ENCODE measurements around the gene GJA10.
"Not testable (repeated sequence)": the region's sequence is repeated elsewhere in the genome, so short reads cannot be mapped to it uniquely, and the experiment has no call there.

The GJA10 gene
- total RNA-seq: 0 reads per million in 3 donors

DNA sequence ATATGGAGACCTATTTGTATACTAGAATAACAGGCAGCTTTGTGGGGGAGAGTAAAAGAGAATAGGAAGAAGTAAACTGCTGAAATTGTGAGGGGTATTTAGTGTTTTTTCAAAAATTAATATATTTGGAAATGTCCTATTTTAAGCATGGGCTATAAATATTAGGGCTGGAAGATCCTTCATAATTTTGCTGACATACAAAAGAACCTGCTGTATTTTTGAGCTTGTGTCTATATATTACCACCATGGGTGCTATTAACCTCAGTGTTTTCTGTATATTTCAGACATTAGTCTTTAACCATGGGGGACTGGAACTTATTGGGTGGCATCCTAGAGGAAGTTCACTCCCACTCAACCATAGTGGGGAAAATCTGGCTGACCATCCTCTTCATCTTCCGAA lies at the start of gene GJA10:
Gene GJA10, plus strand, starts transcription at position 301 of the 400 bp plus-strand sequence. Its CDS starts 0 bp downstream, at position 301.
- Histone ChIP-seq H3K4me1 (ENCODE audit: control insufficient read depth, insufficient read depth, low read length, poor library complexity, severe bottlenecking) (no peaks in the 10 kb centered on the region), H3K4me3 (ENCODE audit: insufficient read depth, low read depth, low read length, poor library complexity, severe bottlenecking) (no peak within 1 kb of the TSS), H3K9me3 (ENCODE audit: control insufficient read depth, low read length) (no peaks in the 10 kb centered on the region), H3K27me3 (replicated peaks; ENCODE audit: control insufficient read depth, insufficient read depth, low read length, poor library complexity, severe bottlenecking) (no peaks in the 10 kb centered on the region), H3K36me3 (ENCODE audit: control insufficient read depth, insufficient read depth, low read length) (no peaks in the 10 kb centered on the region), H3K27ac (ENCODE audit: insufficient read depth, low read length, poor library complexity, severe bottlenecking) (no peak within 1 kb of the TSS)
- no peak for DNase-seq

DNA sequence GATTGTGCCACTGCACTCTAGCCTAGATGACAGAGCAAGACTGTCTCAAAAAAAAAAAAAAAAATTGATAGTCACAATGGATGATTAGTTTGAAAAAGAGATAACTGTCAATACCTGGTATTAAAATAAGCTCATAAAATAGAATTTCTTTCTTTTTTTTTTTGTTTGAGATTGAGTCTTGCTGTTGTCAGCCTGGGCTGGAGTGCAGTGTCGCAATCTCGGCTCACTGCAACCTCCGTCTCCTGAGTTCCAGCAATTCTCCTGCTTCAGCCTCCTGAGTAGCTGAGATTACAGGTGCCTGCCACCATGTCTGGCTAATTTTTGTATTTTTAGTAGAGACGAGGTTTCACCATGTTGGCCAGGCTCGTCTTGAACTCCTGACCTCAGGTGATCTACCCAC lies 46.8 kb upstream of the GJA10 start:
- not testable (repeated sequence) for H3K36me3 ChIP-seq (ENCODE audit: control insufficient read depth, insufficient read depth, low read length); H3K9me3 ChIP-seq (ENCODE audit: control insufficient read depth, low read length); H3K4me3 ChIP-seq (ENCODE audit: insufficient read depth, low read depth, low read length, poor library complexity, severe bottlenecking); H3K27me3 ChIP-seq (replicated peaks; ENCODE audit: control insufficient read depth, insufficient read depth, low read length, poor library complexity, severe bottlenecking); H3K4me1 ChIP-seq (ENCODE audit: control insufficient read depth, insufficient read depth, low read length, poor library complexity, severe bottlenecking); DNase-seq; H3K27ac ChIP-seq (ENCODE audit: insufficient read depth, low read length, poor library complexity, severe bottlenecking)

DNA sequence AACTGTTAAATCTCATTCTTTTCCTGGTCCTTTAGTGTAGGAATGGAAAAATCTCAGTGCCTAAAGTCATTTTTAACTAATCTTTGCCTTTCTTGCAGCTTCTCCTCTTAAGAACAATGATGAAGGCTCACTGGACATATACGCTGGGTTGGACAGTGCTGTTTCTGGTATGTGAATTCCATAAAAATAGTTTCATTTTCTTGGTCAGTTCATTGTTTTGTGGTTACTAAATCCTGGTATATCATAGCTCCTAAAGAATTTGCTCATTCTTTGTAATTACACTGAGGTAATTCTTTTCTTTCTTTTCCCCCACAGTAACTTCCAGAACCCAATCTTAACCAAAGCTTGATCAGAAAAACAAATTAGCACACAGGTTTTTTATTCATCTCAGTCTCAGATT lies 41.2 kb upstream of the GJA10 start:
- H3K27ac ChIP-seq (ENCODE audit: insufficient read depth, low read length, poor library complexity, severe bottlenecking): no peak overlapping the region
- H3K9me3 ChIP-seq (ENCODE audit: control insufficient read depth, low read length): no peaks in the 10 kb centered on the region
- no peaks in the 10 kb centered on the region for H3K4me1 ChIP-seq (ENCODE audit: control insufficient read depth, insufficient read depth, low read length, poor library complexity, severe bottlenecking)
- H3K36me3 ChIP-seq (ENCODE audit: control insufficient read depth, insufficient read depth, low read length): peaks cover 31% of the 10 kb centered on the region
- no peaks in the 10 kb centered on the region for H3K27me3 ChIP-seq (replicated peaks; ENCODE audit: control insufficient read depth, insufficient read depth, low read length, poor library complexity, severe bottlenecking)
- DNase-seq: no peak
- H3K4me3 ChIP-seq (ENCODE audit: insufficient read depth, low read depth, low read length, poor library complexity, severe bottlenecking): no peak overlapping the region

DNA sequence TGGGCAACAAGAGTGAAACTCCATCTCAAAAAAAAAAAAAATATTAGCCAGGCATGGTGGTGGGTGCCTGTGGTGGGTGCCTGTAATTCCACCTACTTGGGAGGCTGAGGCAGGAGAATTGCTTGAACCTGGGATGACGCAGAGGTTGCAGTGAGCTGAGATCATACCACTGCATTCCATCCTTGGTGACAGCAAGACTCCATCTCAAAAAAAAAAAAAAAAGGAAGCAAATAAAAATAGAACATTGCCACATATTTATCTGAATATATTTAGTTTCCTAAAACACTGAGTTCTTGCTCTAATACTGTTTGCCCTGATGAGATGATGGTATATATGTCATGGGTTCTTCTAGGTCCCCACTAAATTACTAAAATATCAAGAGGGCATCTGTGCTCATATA lies 36.2 kb upstream of the GJA10 start:
- Histone ChIP-seq H3K27ac (ENCODE audit: insufficient read depth, low read length, poor library complexity, severe bottlenecking) (no peak overlapping the region), H3K4me3 (ENCODE audit: insufficient read depth, low read depth, low read length, poor library complexity, severe bottlenecking) (no peak overlapping the region), H3K27me3 (replicated peaks; ENCODE audit: control insufficient read depth, insufficient read depth, low read length, poor library complexity, severe bottlenecking) (no peaks in the 10 kb centered on the region), H3K4me1 (ENCODE audit: control insufficient read depth, insufficient read depth, low read length, poor library complexity, severe bottlenecking) (no peaks in the 10 kb centered on the region), H3K36me3 (ENCODE audit: control insufficient read depth, insufficient read depth, low read length) (peaks cover 50% of the 10 kb centered on the region), H3K9me3 (ENCODE audit: control insufficient read depth, low read length) (no peaks in the 10 kb centered on the region)
- DNase-seq: no peak

DNA sequence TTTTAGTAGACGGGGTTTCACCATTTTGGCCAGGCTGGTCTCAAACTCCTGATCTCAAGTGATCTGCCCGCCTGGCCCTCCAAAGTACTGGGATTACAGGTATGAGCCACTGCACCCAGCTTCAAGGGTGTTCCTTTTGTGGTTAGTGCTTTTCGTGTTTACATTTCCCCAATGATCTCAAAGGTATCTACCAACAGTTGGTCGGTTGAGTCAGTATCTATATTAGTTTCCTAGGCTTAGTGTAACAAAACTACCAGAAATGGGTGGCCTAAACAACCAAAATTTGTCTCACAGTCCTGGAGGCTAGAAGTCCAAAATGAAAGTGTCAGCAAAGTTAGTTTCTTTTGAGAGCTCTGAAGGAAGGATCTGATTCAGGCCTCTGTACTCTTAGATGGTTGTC lies 34.5 kb upstream of the GJA10 start:
- Histone ChIP-seq H3K27ac (ENCODE audit: insufficient read depth, low read length, poor library complexity, severe bottlenecking) (no peak overlapping the region), H3K4me3 (ENCODE audit: insufficient read depth, low read depth, low read length, poor library complexity, severe bottlenecking) (no peak overlapping the region), H3K4me1 (ENCODE audit: control insufficient read depth, insufficient read depth, low read length, poor library complexity, severe bottlenecking) (no peaks in the 10 kb centered on the region), H3K27me3 (replicated peaks; ENCODE audit: control insufficient read depth, insufficient read depth, low read length, poor library complexity, severe bottlenecking) (no peaks in the 10 kb centered on the region), H3K36me3 (ENCODE audit: control insufficient read depth, insufficient read depth, low read length) (peaks cover 41% of the 10 kb centered on the region), H3K9me3 (ENCODE audit: control insufficient read depth, low read length) (no peaks in the 10 kb centered on the region)
- DNase-seq: no peak

DNA sequence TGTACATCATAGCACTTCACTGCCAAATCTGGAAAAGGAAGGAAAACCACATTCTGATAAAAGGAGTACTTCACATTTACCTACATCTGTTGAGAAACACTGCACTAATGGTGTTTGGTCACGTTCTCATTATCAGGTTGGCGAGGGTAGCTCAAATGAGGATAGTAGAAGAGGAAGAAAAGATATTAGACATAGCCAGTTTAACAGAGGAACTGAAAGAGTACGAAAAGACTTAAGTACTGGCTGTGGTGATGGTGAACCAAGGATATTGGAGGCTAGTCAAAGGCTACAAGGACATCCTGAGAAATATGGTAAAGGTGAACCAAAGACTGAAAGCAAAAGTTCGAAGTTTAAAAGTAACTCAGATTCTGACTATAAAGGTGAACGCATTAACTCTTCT lies 32.0 kb upstream of the GJA10 start:
- Histone ChIP-seq H3K9me3 (ENCODE audit: control insufficient read depth, low read length) (no peaks in the 10 kb centered on the region), H3K4me1 (ENCODE audit: control insufficient read depth, insufficient read depth, low read length, poor library complexity, severe bottlenecking) (no peaks in the 10 kb centered on the region), H3K4me3 (ENCODE audit: insufficient read depth, low read depth, low read length, poor library complexity, severe bottlenecking) (no peak overlapping the region), H3K27me3 (replicated peaks; ENCODE audit: control insufficient read depth, insufficient read depth, low read length, poor library complexity, severe bottlenecking) (no peaks in the 10 kb centered on the region), H3K36me3 (ENCODE audit: control insufficient read depth, insufficient read depth, low read length) (peaks cover 41% of the 10 kb centered on the region), H3K27ac (ENCODE audit: insufficient read depth, low read length, poor library complexity, severe bottlenecking) (no peak overlapping the region)
- no peak for DNase-seq

DNA sequence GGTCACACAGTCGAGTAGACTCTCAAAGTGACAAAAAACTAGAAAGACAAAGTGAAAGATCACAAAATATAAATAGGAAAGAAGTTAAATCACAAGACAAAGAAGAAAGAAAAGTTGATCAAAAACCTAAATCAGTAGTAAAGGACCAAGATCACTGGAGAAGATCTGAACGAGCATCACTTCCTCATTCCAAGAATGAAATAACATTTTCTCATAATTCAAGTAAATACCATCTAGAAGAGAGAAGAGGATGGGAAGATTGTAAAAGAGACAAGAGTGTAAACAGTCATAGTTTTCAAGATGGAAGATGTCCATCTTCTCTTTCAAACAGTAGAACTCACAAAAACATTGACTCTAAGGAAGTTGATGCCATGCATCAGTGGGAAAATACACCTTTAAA lies 31.6 kb upstream of the GJA10 start:
- Histone ChIP-seq H3K4me3 (ENCODE audit: insufficient read depth, low read depth, low read length, poor library complexity, severe bottlenecking) (no peak overlapping the region), H3K36me3 (ENCODE audit: control insufficient read depth, insufficient read depth, low read length) (peaks cover 44% of the 10 kb centered on the region), H3K4me1 (ENCODE audit: control insufficient read depth, insufficient read depth, low read length, poor library complexity, severe bottlenecking) (no peaks in the 10 kb centered on the region), H3K27ac (ENCODE audit: insufficient read depth, low read length, poor library complexity, severe bottlenecking) (no peak overlapping the region), H3K27me3 (replicated peaks; ENCODE audit: control insufficient read depth, insufficient read depth, low read length, poor library complexity, severe bottlenecking) (no peaks in the 10 kb centered on the region), H3K9me3 (ENCODE audit: control insufficient read depth, low read length) (no peaks in the 10 kb centered on the region)
- no peak for DNase-seq

DNA sequence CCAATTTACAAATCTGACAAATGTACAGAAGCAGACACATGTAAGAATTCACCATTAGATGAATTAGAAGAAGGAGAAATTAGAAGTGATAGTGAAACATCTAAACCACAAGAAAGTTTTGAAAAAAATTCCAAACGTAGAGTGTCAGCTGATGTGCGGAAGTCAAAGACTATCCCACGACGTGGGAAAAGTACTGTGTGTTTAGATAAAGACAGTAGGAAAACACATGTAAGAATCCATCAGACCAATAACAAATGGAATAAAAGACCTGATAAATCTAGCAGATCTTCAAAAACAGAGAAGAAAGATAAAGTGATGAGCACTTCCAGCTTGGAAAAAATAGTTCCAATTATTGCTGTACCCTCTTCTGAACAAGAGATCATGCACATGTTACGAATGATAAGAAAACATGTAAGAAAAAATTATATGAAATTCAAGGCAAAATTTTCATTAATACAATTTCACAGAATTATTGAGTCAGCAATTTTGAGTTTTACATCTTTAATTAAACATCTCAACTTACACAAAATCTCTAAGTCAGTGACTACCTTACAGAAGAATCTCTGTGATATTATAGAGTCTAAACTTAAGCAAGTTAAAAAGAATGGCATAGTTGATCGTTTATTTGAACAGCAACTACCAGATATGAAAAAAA lies 28.1 kb upstream of the GJA10 start:
- DNase-seq: no peak
- no peaks in the 10 kb centered on the region for H3K4me1 ChIP-seq (ENCODE audit: control insufficient read depth, insufficient read depth, low read length, poor library complexity, severe bottlenecking)
- no peaks in the 10 kb centered on the region for H3K9me3 ChIP-seq (ENCODE audit: control insufficient read depth, low read length)
- H3K27me3 ChIP-seq (replicated peaks; ENCODE audit: control insufficient read depth, insufficient read depth, low read length, poor library complexity, severe bottlenecking): no peaks in the 10 kb centered on the region
- no peak overlapping the region for H3K4me3 ChIP-seq (ENCODE audit: insufficient read depth, low read depth, low read length, poor library complexity, severe bottlenecking)
- H3K27ac ChIP-seq (ENCODE audit: insufficient read depth, low read length, poor library complexity, severe bottlenecking): no peak overlapping the region
- H3K36me3 ChIP-seq (ENCODE audit: control insufficient read depth, insufficient read depth, low read length): peaks cover 32% of the 10 kb centered on the region

DNA sequence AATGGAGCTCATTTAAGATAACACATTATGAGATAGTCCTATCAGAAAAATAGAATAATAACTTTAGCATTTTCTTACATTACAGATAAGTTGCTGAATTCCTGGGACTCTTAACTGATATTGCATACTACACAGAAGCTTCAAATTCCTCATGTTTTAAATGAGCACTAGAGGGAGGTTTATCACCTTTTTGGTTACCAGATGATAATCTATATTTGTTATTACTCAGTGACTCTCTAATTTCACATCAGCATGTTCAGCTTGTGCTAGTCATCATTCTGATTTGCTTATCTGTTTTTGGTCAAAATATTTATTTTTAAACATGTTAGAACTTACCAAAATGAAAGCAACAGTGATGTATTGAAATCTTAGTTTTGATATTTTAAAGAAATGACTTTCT lies 20.5 kb upstream of the GJA10 start:
- H3K36me3 ChIP-seq (ENCODE audit: control insufficient read depth, insufficient read depth, low read length): peaks cover 12% of the 10 kb centered on the region

DNA sequence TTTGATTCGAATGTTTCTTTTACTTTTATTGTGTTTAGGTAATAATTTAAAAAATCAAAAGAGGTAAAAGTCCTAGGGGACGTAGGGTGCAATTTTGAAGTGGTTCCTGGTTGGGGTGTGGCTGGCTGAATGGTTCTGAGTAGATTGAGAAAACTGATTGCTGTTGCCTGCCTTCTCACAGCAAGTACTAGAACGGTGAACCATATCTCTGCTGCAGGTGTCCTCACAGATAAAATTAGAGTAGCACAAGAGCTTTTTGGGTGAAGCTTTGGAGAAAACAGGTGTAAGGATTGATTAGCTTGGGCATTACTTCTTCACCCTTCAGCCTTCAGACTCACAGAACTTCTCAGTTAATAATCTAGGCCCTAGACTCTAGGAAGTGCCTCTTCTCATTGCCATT lies 19.8 kb upstream of the GJA10 start:
- Histone ChIP-seq H3K27ac (ENCODE audit: insufficient read depth, low read length, poor library complexity, severe bottlenecking) (no peak overlapping the region), H3K36me3 (ENCODE audit: control insufficient read depth, insufficient read depth, low read length) (peaks cover 12% of the 10 kb centered on the region), H3K4me1 (ENCODE audit: control insufficient read depth, insufficient read depth, low read length, poor library complexity, severe bottlenecking) (no peaks in the 10 kb centered on the region), H3K9me3 (ENCODE audit: control insufficient read depth, low read length) (no peaks in the 10 kb centered on the region), H3K4me3 (ENCODE audit: insufficient read depth, low read depth, low read length, poor library complexity, severe bottlenecking) (no peak overlapping the region), H3K27me3 (replicated peaks; ENCODE audit: control insufficient read depth, insufficient read depth, low read length, poor library complexity, severe bottlenecking) (no peaks in the 10 kb centered on the region)
- DNase-seq: no peak

More for the DNA sequence above, 20.5 kb upstream of the GJA10 start:
- no peak for DNase-seq
- H3K27me3 ChIP-seq (replicated peaks; ENCODE audit: control insufficient read depth, insufficient read depth, low read length, poor library complexity, severe bottlenecking): no peaks in the 10 kb centered on the region
- H3K4me1 ChIP-seq (ENCODE audit: control insufficient read depth, insufficient read depth, low read length, poor library complexity, severe bottlenecking): no peaks in the 10 kb centered on the region
- no peak overlapping the region for H3K27ac ChIP-seq (ENCODE audit: insufficient read depth, low read length, poor library complexity, severe bottlenecking)
- H3K9me3 ChIP-seq (ENCODE audit: control insufficient read depth, low read length): no peaks in the 10 kb centered on the region
- no peak overlapping the region for H3K4me3 ChIP-seq (ENCODE audit: insufficient read depth, low read depth, low read length, poor library complexity, severe bottlenecking)

All from effector memory CD4-positive, alpha-beta T cell (primary cell).